ENCODE data around the gene OR2L5. TPM values are rescaled to one million over a fixed set of nuclear protein-coding genes. Genes with fewer than 3 reads are reported as not detected.

OR2L5 gene
- total RNA-seq, 1 experiment from 2014 or later: not detected

DNA sequence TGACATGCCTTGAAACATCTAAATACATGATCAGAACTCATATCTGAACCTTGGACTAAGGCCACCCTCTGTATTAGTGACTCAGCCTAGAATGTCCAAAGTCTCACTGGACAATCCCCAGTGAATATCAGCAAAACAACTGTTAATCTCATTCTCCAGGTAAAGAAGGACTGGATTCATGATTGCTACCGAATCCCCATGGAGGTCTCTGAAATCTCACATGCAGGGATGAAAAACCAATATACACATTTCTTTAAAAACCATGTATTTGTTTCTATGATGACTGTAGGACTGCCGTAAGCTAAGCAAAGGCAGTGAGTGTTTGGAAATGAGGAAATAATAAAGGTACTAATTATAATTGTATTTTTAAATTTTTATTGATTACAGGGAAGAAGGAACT lies 33.1 kb downstream of the OR2L5 start, which contains the start of gene OR2L3:
Gene OR2L3 (plus strand): TSS at position 301 of the 400 bp plus-strand sequence. CDS start 13,846 bp downstream, outside the sequence.
- Histone ChIP-seq H2BK20ac (ENCODE audit: low read depth, low read length, poor library complexity, severe bottlenecking) (no peak within 1 kb of the TSS), H3K4me2 (ENCODE audit: insufficient read depth, insufficient read length, low read length) (no peak within 1 kb of the TSS), H2AFZ (ENCODE audit: low read length) (no peak within 1 kb of the TSS), H3K27me3 (ENCODE audit: insufficient read depth, low read length) (no peaks in the 10 kb centered on the region), H3K18ac (ENCODE audit: insufficient read length, low read depth, low read length) (no peak within 1 kb of the TSS), H3K23ac (ENCODE audit: insufficient read length, low read depth, low read length) (no peak within 1 kb of the TSS), H2BK12ac (ENCODE audit: insufficient read length, low read depth, low read length) (no peak within 1 kb of the TSS), H3K27ac (ENCODE audit: insufficient read length, low read depth, low read length) (no peak within 1 kb of the TSS), H3K23me2 (ENCODE audit: insufficient read length, low read depth, low read length, poor library complexity, severe bottlenecking) (no peaks in the 10 kb centered on the region), H3K9me3 (ENCODE audit: control insufficient read depth, low read depth, low read length) (peaks cover 74% of the 10 kb centered on the region), H3K14ac (ENCODE audit: insufficient read depth, low read length) (no peak within 1 kb of the TSS), H3K9ac (ENCODE audit: extremely low read depth, insufficient read length, low read length) (no peak within 1 kb of the TSS), H3K4ac (ENCODE audit: low read depth, low read length) (no peak within 1 kb of the TSS), H3K79me1 (ENCODE audit: insufficient read depth, low read depth, low read length, poor library complexity, severe bottlenecking) (no peaks in the 10 kb centered on the region), H4K20me1 (ENCODE audit: control insufficient read depth, insufficient read depth, insufficient read length) (no peaks in the 10 kb centered on the region), H2AK5ac (ENCODE audit: insufficient read length, low read length) (no peak within 1 kb of the TSS), H3T11ph (ENCODE audit: low read length) (no peak within 1 kb of the TSS), H4K8ac (replicated peaks; ENCODE audit: insufficient read length, low read depth, low read length) (no peak within 1 kb of the TSS), H2BK5ac (ENCODE audit: insufficient read length, low read length) (no peak within 1 kb of the TSS), H2BK120ac (ENCODE audit: low read depth, low read length, poor library complexity, severe bottlenecking) (no peak within 1 kb of the TSS), H3K56ac (ENCODE audit: insufficient read length, low read depth, low read length) (no peak within 1 kb of the TSS), H4K91ac (ENCODE audit: insufficient read length, low read depth, low read length) (no peak within 1 kb of the TSS), H2BK15ac (ENCODE audit: low read depth, low read length) (no peak within 1 kb of the TSS), H3K4me1 (ENCODE audit: insufficient read depth, low read length) (no peaks in the 10 kb centered on the region), H4K5ac (ENCODE audit: insufficient read length, low read depth, low read length) (no peak within 1 kb of the TSS), H3K79me2 (ENCODE audit: insufficient read depth, low read length) (no peaks in the 10 kb centered on the region)
- TF ChIP-seq CTCF (conservative IDR thresholded peaks at IDR 0.05): no peak
- H3K27ac Mint-ChIP-seq: no peak within 1 kb of the TSS
- WGBS (ENCODE audit: extremely low coverage, insufficient read length, low lambda C conversion rate): no CpG with 5 or more reads among the region's 2 CpGs
- H3K36me3 Mint-ChIP-seq (ENCODE audit: insufficient read depth in 1 of 3, low read depth in 3 of 3): peaks cover 11 to 34% (median 12%) of the 10 kb centered on the region in 3 experiments; a peak in 6 of 7 replicates
- no peaks in the 10 kb centered on the region for H3K4me1 Mint-ChIP-seq
- H3K4me3 Mint-ChIP-seq: no peak within 1 kb of the TSS
- DNase-seq: no peak
- peaks cover 70 to 77% of the 10 kb centered on the region in 2 experiments for H3K9me3 Mint-ChIP-seq
- H3K27me3 Mint-ChIP-seq (ENCODE audit: low read depth): no peaks in the 10 kb centered on the region

Data from H9 (cell line).